ENCODE results near the gene DNAJC5.

DNA sequence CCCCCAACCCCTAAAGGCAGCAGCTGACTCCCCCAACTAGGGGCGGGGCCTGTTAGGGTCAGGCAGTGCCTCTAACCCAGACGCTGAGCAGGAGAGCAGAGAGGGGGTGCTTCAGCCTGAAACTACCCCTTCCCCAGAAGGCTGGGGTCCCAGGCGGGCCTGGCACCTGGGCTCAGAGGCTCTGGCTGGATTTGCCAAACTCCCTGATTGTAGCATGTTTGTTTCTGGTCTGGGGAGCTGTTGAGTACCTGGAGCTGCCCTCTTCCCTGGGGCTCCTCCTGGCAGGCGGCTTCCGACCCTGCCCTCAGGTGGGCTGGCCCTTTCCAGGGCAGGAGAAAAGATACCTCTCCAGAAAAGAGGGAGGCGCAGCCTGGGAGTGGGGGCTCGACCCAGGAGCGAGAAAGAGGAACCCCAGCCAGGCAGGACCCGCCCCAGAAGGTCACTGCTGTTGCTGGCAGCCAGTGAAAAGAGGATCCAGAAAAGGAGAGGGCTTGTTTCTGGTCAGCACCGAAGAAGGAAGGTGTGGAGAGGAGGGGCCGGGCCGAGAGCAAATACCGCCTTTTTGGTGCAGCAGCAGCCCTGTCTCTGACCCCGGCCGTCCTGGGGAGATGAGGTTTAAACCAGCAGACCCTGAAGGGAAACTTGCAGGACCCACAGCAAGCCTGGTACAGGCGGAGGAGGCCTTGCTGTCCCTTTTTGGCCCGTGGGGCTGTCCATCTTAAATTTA is 34.4 kb upstream of the DNAJC5 start:
- TF ChIP-seq, protein P1, sequence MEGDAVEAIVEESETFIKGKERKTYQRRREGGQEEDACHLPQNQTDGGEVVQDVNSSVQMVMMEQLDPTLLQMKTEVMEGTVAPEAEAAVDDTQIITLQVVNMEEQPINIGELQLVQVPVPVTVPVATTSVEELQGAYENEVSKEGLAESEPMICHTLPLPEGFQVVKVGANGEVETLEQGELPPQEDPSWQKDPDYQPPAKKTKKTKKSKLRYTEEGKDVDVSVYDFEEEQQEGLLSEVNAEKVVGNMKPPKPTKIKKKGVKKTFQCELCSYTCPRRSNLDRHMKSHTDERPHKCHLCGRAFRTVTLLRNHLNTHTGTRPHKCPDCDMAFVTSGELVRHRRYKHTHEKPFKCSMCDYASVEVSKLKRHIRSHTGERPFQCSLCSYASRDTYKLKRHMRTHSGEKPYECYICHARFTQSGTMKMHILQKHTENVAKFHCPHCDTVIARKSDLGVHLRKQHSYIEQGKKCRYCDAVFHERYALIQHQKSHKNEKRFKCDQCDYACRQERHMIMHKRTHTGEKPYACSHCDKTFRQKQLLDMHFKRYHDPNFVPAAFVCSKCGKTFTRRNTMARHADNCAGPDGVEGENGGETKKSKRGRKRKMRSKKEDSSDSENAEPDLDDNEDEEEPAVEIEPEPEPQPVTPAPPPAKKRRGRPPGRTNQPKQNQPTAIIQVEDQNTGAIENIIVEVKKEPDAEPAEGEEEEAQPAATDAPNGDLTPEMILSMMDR (IDR thresholded peaks at IDR 0.05) = no peak
- no peak for TF ChIP-seq POLR2A (IDR thresholded peaks at IDR 0.05)
